ENCODE measurements around the gene KCNH6.

Gene KCNH6

DNA sequence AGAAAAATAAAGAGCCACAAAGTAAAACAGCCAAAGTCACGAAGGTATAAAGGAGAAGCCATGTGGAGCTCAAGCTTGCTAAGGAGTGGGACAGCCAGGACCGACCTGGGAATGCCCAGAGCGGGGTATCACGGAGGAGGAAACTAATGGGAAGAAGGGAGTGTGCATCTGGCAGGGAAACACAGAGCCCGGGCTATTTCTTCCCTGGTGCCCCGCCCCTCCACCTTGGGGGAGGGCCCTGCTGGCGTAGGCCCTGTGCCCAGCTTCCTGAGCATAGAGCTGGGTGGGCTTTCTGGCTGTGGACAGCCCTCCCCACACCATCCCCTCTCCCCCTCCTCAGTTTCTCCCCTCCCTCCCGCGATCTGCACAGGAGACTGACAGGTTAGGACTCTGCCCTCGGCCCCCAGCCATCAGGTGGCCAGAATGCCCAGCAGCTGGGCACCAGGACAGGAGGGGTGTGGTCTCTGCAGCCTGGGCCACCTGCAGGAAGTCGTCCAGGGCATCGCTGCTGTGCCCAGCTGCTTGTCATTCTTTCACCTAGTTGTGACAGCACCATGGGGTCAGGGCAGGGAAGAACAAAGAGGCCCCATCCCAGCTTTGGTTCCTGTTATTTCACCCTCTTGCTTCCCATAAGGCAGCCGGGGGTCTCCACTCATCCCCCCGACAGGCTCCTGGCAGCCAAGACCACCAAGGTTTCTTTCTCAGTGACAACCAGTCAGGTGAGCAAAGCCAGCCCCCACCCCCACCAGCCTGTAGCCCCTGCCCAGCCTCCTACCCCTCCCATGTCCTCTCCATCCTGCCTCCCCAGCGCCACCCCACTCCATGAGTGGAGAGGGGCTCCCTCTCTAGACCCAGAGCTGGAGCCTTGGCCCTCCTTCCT is 20.0 kb downstream of the KCNH6 start:
- no peak for ATAC-seq (ENCODE audit: low read depth)
- TF ChIP-seq, protein P1, sequence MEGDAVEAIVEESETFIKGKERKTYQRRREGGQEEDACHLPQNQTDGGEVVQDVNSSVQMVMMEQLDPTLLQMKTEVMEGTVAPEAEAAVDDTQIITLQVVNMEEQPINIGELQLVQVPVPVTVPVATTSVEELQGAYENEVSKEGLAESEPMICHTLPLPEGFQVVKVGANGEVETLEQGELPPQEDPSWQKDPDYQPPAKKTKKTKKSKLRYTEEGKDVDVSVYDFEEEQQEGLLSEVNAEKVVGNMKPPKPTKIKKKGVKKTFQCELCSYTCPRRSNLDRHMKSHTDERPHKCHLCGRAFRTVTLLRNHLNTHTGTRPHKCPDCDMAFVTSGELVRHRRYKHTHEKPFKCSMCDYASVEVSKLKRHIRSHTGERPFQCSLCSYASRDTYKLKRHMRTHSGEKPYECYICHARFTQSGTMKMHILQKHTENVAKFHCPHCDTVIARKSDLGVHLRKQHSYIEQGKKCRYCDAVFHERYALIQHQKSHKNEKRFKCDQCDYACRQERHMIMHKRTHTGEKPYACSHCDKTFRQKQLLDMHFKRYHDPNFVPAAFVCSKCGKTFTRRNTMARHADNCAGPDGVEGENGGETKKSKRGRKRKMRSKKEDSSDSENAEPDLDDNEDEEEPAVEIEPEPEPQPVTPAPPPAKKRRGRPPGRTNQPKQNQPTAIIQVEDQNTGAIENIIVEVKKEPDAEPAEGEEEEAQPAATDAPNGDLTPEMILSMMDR (IDR thresholded peaks at IDR 0.05; ENCODE audit: poor library complexity, severe bottlenecking) = no peak

GRCh38 chr17:63543822-63544420 is 20.8 kb downstream of the KCNH6 start:
- DNase-seq (ENCODE audit: low spot score) (no peak), ATAC-seq (ENCODE audit: low read depth) (no peak)
- Histone ChIP-seq H3K9me3 (ENCODE audit: severe bottlenecking) (no peaks in the 10 kb centered on the region), H3K4me3 (ENCODE audit: severe bottlenecking) (no peak overlapping the region), H3K36me3 (ENCODE audit: low read depth) (no peaks in the 10 kb centered on the region), H3K4me1 (ENCODE audit: insufficient read depth, poor library complexity, severe bottlenecking) (no peaks in the 10 kb centered on the region), H3K27ac (ENCODE audit: poor library complexity, severe bottlenecking) (no peak overlapping the region), H3K27me3 (ENCODE audit: insufficient read depth, poor library complexity, severe bottlenecking) (peaks cover 10% of the 10 kb centered on the region)
- TF ChIP-seq, protein P1 (IDR thresholded peaks at IDR 0.05; ENCODE audit: poor library complexity, severe bottlenecking) = no peak

More for the DNA sequence above, 20.0 kb downstream of the KCNH6 start:
- Histone ChIP-seq H3K9me3 (ENCODE audit: severe bottlenecking) (no peaks in the 10 kb centered on the region), H3K4me1 (ENCODE audit: insufficient read depth, poor library complexity, severe bottlenecking) (no peaks in the 10 kb centered on the region), H3K36me3 (ENCODE audit: low read depth) (no peaks in the 10 kb centered on the region), H3K4me3 (ENCODE audit: severe bottlenecking) (no peak overlapping the region), H3K27me3 (ENCODE audit: insufficient read depth, poor library complexity, severe bottlenecking) (peaks cover 18% of the 10 kb centered on the region), H3K27ac (ENCODE audit: poor library complexity, severe bottlenecking) (no peak overlapping the region)
- DNase-seq (ENCODE audit: low spot score) = no peak

- Histone ChIP-seq H3K4me3 (ENCODE audit: severe bottlenecking) (no peak overlapping the region), H3K4me1 (ENCODE audit: insufficient read depth, poor library complexity, severe bottlenecking) (no peaks in the 10 kb centered on the region), H3K9me3 (ENCODE audit: severe bottlenecking) (no peaks in the 10 kb centered on the region), H3K27me3 (ENCODE audit: insufficient read depth, poor library complexity, severe bottlenecking) (peaks cover 3% of the 10 kb centered on the region), H3K36me3 (ENCODE audit: low read depth) (no peaks in the 10 kb centered on the region), H3K27ac (ENCODE audit: poor library complexity, severe bottlenecking) (no peak overlapping the region)
- ATAC-seq (ENCODE audit: low read depth) (no peak), DNase-seq (ENCODE audit: low spot score) (no peak)
- TF ChIP-seq, protein P1 (IDR thresholded peaks at IDR 0.05; ENCODE audit: poor library complexity, severe bottlenecking) = no peak
These were observed 21.5 kb downstream of the KCNH6 start for GRCh38 chr17:63544467-63545301.

- Histone ChIP-seq H3K27ac (ENCODE audit: poor library complexity, severe bottlenecking) (no peak overlapping the region), H3K9me3 (ENCODE audit: severe bottlenecking) (no peaks in the 10 kb centered on the region), H3K36me3 (ENCODE audit: low read depth) (no peaks in the 10 kb centered on the region)
These were observed 23.3 kb downstream of the KCNH6 start for GRCh38 chr17:63546308-63547082.

More at GRCh38 chr17:63546308-63547082, 23.3 kb downstream of the KCNH6 start:
- Histone ChIP-seq H3K27me3 (ENCODE audit: insufficient read depth, poor library complexity, severe bottlenecking) (no peaks in the 10 kb centered on the region), H3K4me3 (ENCODE audit: severe bottlenecking) (no peak overlapping the region), H3K4me1 (ENCODE audit: insufficient read depth, poor library complexity, severe bottlenecking) (no peaks in the 10 kb centered on the region)
- TF ChIP-seq, protein P1 (IDR thresholded peaks at IDR 0.05; ENCODE audit: poor library complexity, severe bottlenecking) = no peak
- DNase-seq (ENCODE audit: low spot score) (no peak), ATAC-seq (ENCODE audit: low read depth) (no peak)
